Measurements from ENCODE around the gene NEK10. TPM values are rescaled to one million over a fixed set of nuclear protein-coding genes. Genes with fewer than 3 reads are reported as not detected.

The NEK10 gene
- total and polyA plus RNA-seq, 2 of the 4 experiments (the other 2 are of a cell fraction), result 2.2 to 6.6 TPM

- H3K36me3 ChIP-seq (ENCODE audit: control insufficient read depth, insufficient read depth, low read length), result no peaks in the 10 kb centered on the region
- H2BK15ac ChIP-seq (ENCODE audit: low read depth, low read length), result no peak overlapping the region
- DNase-seq, result no peak
- TF ChIP-seq CHD1 (IDR thresholded peaks at IDR 0.05; ENCODE audit: low read depth, low read length) (no peak), CTCF (conservative IDR thresholded peaks at IDR 0.05; ENCODE audit: low read depth, low read length) (no peak), MXI1 (IDR thresholded peaks at IDR 0.05; ENCODE audit: borderline replicate concordance, low read depth, low read length) (no peak), USF2 (IDR thresholded peaks at IDR 0.05; ENCODE audit: low read depth, low read length) (no peak), SMC3 (IDR thresholded peaks at IDR 0.05; ENCODE audit: low read depth, low read length) (no peak), BHLHE40 (IDR thresholded peaks at IDR 0.05; ENCODE audit: low read depth, low read length) (no peak), NFE2L2 (IDR thresholded peaks at IDR 0.05; ENCODE audit: low read depth, low read length) (no peak), ELK1 (IDR thresholded peaks at IDR 0.05; ENCODE audit: borderline replicate concordance, low read depth, low read length) (no peak)
- no peaks in the 10 kb centered on the region for H3K9me3 ChIP-seq (ENCODE audit: control insufficient read depth, insufficient read depth, low read length)
- no peak overlapping the region for H4K8ac ChIP-seq (ENCODE audit: low read depth in 2 of 2, low read length in 2 of 2)
- no peak overlapping the region for H2BK120ac ChIP-seq (ENCODE audit: low read depth, low read length)
- H3K4me2 ChIP-seq (ENCODE audit: low read depth, low read length), result no peak overlapping the region
- H2AFZ ChIP-seq (replicated peaks; ENCODE audit: low read length, poor library complexity), result no peak overlapping the region
- H3K56ac ChIP-seq (ENCODE audit: extremely low read depth, insufficient read depth, low read length), result no peak overlapping the region
- H3K9me1 ChIP-seq (ENCODE audit: insufficient read depth, low read length), result no peaks in the 10 kb centered on the region
- H4K91ac ChIP-seq (ENCODE audit: insufficient read depth, low read depth, low read length), result no peak overlapping the region
- POLR2A ChIA-PET (ENCODE audit: unreplicated experiment), result no interaction called here
- no peak overlapping the region for H3K9ac ChIP-seq (ENCODE audit: low read depth, low read length)
- 85% methylated on average over 2 of the region's 3 CpGs; no CpG with 5 or more reads in 1 of the 2 experiments for WGBS, 2 experiments (ENCODE audit: extremely low coverage in 2 of 2, insufficient read length in 1 of 2)
- intact Hi-C loops (cut with micrococcal nuclease) (no loop called here), in situ Hi-C loops (cut with MboI; ENCODE audit: low sequenced_read_pairs) (no loop called here), dilution Hi-C loops (cut with HindIII; ENCODE audit: low sequenced_read_pairs, unreplicated experiment) (no loop called here)
- H3K14ac ChIP-seq (replicated peaks; ENCODE audit: low read depth, low read length), result no peak overlapping the region
- H3K23ac ChIP-seq (ENCODE audit: low read depth, low read length), result no peak overlapping the region
- no peak overlapping the region for H4K5ac ChIP-seq (ENCODE audit: low read depth, low read length)
- no peak overlapping the region for H3K27ac ChIP-seq (ENCODE audit: insufficient read depth, low read length)
- H2BK20ac ChIP-seq (ENCODE audit: low read depth, low read length), result no peak overlapping the region
- no peak overlapping the region for H2AK5ac ChIP-seq (ENCODE audit: low read depth, low read length)
- H3K4me1 ChIP-seq (ENCODE audit: control insufficient read depth, insufficient read depth, low read length), result no peaks in the 10 kb centered on the region
- H3K27me3 ChIP-seq (ENCODE audit: control insufficient read depth, insufficient read depth, low read length), result no peaks in the 10 kb centered on the region
- H4K20me1 ChIP-seq (ENCODE audit: insufficient read depth, low read length), result no peaks in the 10 kb centered on the region
- H2BK5ac ChIP-seq (ENCODE audit: low read depth, low read length, poor library complexity, severe bottlenecking), result no peak overlapping the region
- CTCF ChIA-PET, result interaction anchor here (0.9 kb wide), 1 partner anchor 12 kb away, joined by 3 read pairs; no protein-coding TSS in a partner anchor
- no peak overlapping the region for H3K4ac ChIP-seq (ENCODE audit: low read depth, low read length)
- H3K4me3 ChIP-seq (ENCODE audit: insufficient read depth, low read depth, low read length), result no peak overlapping the region
- ATAC-seq (ENCODE audit: low read depth), result no peak
- no peak overlapping the region for H3K18ac ChIP-seq (ENCODE audit: low read depth, low read length)
- no peaks in the 10 kb centered on the region for H3K79me1 ChIP-seq (ENCODE audit: low read depth in 1 of 2, low read length in 2 of 2)
- BruUV-seq (replicated peaks), result no TSS peak
- H2AK9ac ChIP-seq (replicated peaks; ENCODE audit: low read depth, low read length, poor library complexity), result no peak overlapping the region
Measured at GRCh38 chr3:27146786-27147185, 222.4 kb downstream of the NEK10 start.
